Fibroblast of pulmonary artery (primary cell): Measurements from ENCODE around the gene HIPK2.

Experiments used
- DNase-seq: peaks from one replicate; pipeline ENCODE4 v3.0.0-alpha.2; 2010; ENCODE audit warnings: low read depth
- H3K4me3 ChIP-seq: replicated peaks from 2 replicates; pipeline ENCODE4 v1.5.1; 2011; ENCODE audit warnings: low read depth, mild to moderate bottlenecking, control low read depth, low read length, moderate library complexity
- TF ChIP-seq, protein P1 (sequence below): IDR thresholded peaks from 2 replicates; pipeline ENCODE4 v1.5.1; 2011; ENCODE audit warnings: mild to moderate bottlenecking, control low read depth, low read length, inconsistent platforms; ENCODE audit errors: missing control alignments

The HIPK2 gene

DNA sequence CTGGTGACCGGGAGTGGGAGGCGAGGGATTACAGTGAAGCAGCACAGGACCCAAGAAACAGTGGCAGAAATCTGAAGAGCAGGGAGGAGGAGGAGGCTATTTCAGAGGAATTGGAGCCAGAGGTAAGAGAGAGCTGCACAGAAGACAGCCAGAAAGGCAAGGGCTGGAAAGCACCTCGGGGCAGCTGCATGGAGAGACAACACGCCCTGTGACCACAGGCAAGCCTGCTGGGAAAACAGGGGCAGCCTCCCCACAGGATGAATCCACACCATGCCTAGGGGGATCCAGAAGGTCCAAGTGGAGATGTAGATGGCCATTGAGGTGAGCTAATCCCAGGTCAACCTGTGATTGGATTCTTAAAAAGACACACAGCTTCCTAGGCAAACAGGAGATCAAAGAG, 135.5 kb downstream of the HIPK2 start:
- DNase-seq = no peak
- TF ChIP-seq, protein P1, sequence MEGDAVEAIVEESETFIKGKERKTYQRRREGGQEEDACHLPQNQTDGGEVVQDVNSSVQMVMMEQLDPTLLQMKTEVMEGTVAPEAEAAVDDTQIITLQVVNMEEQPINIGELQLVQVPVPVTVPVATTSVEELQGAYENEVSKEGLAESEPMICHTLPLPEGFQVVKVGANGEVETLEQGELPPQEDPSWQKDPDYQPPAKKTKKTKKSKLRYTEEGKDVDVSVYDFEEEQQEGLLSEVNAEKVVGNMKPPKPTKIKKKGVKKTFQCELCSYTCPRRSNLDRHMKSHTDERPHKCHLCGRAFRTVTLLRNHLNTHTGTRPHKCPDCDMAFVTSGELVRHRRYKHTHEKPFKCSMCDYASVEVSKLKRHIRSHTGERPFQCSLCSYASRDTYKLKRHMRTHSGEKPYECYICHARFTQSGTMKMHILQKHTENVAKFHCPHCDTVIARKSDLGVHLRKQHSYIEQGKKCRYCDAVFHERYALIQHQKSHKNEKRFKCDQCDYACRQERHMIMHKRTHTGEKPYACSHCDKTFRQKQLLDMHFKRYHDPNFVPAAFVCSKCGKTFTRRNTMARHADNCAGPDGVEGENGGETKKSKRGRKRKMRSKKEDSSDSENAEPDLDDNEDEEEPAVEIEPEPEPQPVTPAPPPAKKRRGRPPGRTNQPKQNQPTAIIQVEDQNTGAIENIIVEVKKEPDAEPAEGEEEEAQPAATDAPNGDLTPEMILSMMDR = no peak
- no peak overlapping the region for H3K4me3 ChIP-seq

DNA sequence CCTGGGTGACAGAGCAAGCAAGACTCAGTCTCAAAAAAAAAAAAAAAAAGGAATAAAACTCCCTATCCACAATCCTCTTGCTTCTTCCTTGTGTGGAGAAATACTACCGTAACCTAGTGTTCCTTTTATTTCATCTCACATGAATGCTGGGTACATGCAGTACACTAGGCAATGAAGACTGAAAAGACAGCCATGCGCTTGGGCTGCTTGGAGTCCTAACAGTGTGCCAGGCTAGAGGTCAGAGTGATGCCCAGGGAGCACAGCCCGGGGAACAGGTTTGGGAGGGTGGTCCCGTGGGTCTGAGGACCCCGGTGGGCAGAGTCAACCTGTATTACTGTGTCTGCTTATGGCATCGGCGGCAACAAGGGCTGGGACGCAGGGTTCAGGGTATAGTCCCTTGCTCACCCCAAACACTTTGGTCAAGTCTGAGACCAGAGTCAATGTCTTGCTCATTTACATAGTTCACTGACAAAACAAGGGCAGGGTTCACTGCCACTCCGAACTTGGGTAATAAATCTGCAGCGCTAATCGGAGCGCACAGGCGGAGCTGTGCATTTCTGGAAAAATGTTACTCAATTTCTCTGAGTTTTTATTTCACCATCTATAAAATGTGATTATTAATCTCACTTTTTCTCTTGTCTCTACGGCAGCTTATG, 136.3 kb downstream of the HIPK2 start:
- no peak overlapping the region for H3K4me3 ChIP-seq
- TF ChIP-seq, protein P1 = no peak
- DNase-seq = no peak

DNA sequence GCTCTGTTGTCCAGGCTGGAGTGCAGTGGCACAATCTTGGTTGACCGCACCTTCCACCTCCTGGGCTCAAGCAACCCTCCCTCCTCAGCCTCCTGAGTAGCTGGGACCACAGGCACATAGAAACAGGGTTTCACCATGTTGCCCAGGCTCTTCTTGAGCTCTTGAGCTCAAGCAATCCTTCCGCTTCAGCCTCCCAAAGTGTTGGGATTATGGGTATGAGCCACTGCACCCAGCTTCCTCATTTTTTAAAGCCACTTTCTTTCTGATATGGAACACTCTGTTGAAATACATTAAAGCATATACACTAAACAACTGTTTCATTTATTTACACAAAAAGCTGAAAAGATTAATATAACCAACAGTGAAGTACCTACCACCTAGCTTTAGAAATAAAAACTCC, 137.1 kb downstream of the HIPK2 start:
- TF ChIP-seq, protein P1 = no peak
- DNase-seq = no peak

DNA sequence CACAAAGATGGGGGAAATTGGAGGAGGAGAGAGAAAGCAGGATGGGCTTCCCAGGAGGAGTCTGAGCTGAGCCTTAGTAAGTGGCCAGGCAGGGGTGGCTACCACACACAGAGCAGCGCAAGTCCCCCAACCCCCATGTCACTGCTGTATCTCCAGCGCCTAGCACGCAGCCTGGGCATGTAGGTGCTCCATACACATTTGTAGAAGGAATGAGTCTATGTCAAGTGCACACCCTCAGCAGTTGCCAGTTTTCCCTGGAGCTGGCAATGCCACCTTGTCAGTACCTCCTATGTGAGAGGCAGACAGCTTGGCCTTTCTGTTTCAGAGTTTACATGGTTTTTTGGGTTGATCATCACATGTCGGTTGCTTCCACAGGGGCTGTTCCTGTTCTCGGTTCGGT, 138.2 kb downstream of the HIPK2 start:
- TF ChIP-seq, protein P1 = no peak
- H3K4me3 ChIP-seq = no peak overlapping the region
- no peak for DNase-seq

More for the DNA sequence above, 137.1 kb downstream of the HIPK2 start:
- H3K4me3 ChIP-seq = no peak overlapping the region

DNA sequence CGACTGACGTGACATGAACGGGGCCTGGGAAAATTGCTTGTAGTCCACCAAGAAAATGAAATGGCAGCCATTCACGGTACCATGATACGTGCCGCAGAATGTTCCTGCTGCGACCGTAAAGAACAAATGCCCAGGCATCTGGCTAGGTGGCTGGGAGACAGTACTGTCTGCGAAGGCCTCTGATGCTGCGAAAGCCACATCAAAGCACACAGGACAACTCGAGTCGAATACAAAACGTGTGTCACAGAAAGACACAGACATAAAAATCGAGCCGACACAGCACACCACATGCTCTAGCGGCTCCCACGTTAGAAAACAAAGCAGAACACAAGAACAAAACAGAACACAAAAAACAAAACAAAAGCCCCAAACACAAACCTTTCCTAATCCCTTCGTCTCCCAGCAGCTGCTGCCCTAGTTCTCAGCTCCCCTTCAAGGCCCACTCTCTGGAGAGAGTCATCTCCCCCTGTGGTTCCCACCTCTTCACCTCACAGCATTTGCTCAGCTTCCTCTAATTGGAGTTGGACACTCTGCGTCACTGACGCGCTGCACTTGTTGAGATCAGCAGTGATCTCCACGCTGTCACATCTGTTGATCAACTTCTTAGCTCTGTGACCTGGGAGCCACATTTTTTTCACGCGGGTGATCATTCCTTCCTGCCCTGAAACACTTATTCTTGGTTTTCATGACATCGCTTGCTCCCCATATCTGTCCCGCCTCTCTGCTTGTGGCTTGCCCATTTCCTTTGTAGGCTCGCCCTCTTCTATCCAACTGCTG, 142.1 kb downstream of the HIPK2 start:
- no peak overlapping the region for H3K4me3 ChIP-seq
- TF ChIP-seq, protein P1 = no peak
- no peak for DNase-seq

DNA sequence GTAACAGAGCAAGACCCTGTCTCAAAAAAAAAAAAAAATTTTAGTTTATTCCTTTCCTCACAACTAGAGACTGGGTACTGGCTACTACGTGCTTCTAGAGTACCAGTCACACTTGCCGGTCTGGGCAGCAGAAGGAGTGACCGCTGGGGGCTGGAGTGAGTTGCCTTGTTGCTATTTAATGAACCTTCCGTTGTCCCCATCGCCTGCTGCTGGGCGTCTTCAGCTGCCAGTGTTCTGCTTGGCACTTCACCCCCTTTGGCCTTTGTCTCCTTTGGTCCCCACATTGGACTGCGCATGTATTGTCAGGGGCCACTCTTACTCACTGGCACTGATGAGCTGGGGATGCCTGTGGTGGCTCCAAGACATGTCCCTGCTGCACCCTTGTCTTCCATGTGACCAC, 143.7 kb downstream of the HIPK2 start:
- DNase-seq = no peak
- no peak overlapping the region for H3K4me3 ChIP-seq
- TF ChIP-seq, protein P1 = no peak
